Chondrocyte (in vitro differentiated cells): ENCODE measurements around the gene NR3C2. TPM values are rescaled to one million over a fixed set of nuclear protein-coding genes. Genes with fewer than 3 reads are reported as not detected.

Source experiments
- DNase-seq: peaks from one replicate; pipeline ENCODE4 v3.0.0; 2021; ENCODE audit warnings: mixed read lengths, low spot score
- H3K27ac Mint-ChIP-seq: one replicate; pipeline ENCODE4 v1.8.0; 2021; ENCODE audit warnings: mild to moderate bottlenecking, moderate library complexity, mixed read lengths; ENCODE audit not compliant: unreplicated experiment
- H3K27me3 Mint-ChIP-seq: 2 replicates; pipeline ENCODE4 v1.8.0; 2021; ENCODE audit warnings: low read depth, mixed read lengths
- H3K36me3 Mint-ChIP-seq: 2 replicates; pipeline ENCODE4 v1.8.0; 2021; ENCODE audit warnings: low read depth, mixed read lengths
- H3K4me1 Mint-ChIP-seq: 2 replicates; pipeline ENCODE4 v1.8.0; 2021; ENCODE audit warnings: low read depth, mild to moderate bottlenecking, mixed read lengths
- H3K4me3 Mint-ChIP-seq: one replicate; pipeline ENCODE4 v1.8.0; 2021; ENCODE audit warnings: mild to moderate bottlenecking, moderate library complexity, mixed read lengths; ENCODE audit not compliant: unreplicated experiment
- H3K9me3 Mint-ChIP-seq: 2 replicates; pipeline ENCODE4 v1.8.0; 2021; ENCODE audit warnings: low read depth, mixed read lengths
- CTCF ChIP-seq: fragments of 200-600 bp; sonication (generic); IDR thresholded peaks from 2 replicates; pipeline ENCODE4 v1.5.0; 2021; ENCODE audit warnings: antibody characterized with exemption, mild to moderate bottlenecking, moderate library complexity
- total RNA-seq: library from RNA; stranded (reverse); gene quantifications from 3 replicates; pipeline ENCODE4 v1.2.1, GENCODE V29; 2021

The NR3C2 gene
- total RNA-seq, 1 donor from 2014 or later: 0.20 TPM

DNA sequence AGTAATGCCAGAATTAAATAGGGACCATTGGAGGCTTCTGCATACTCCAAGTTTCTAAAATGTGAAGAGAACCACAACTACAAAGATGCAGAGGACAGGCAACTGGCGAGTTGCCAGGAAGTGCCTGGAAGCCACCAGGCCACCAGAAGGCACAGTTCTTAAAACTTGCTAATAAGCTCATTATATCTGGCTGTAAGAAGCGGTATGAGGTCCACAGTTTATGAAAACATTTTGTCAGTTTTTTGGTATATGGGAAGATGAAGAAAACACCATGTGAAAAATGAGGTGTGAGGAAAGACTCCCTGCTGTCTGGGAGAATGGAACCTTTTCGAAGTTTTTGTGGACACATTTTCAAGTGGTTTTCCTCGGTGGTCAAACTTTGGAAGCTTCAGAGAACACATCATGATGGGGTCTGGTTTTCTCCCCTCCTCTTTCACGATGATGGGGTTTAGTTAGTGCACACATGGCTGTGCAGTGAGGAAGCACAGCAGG lies 202.7 kb downstream of the NR3C2 start:
- H3K4me3 Mint-ChIP-seq: no peak overlapping the region
- peaks cover 2% of the 10 kb centered on the region for H3K36me3 Mint-ChIP-seq
- no peaks in the 10 kb centered on the region for H3K4me1 Mint-ChIP-seq
- no peak for TF ChIP-seq CTCF
- no peak overlapping the region for H3K27ac Mint-ChIP-seq
- DNase-seq: no peak
- H3K27me3 Mint-ChIP-seq: peaks cover 16% of the 10 kb centered on the region
- H3K9me3 Mint-ChIP-seq: no peaks in the 10 kb centered on the region

DNA sequence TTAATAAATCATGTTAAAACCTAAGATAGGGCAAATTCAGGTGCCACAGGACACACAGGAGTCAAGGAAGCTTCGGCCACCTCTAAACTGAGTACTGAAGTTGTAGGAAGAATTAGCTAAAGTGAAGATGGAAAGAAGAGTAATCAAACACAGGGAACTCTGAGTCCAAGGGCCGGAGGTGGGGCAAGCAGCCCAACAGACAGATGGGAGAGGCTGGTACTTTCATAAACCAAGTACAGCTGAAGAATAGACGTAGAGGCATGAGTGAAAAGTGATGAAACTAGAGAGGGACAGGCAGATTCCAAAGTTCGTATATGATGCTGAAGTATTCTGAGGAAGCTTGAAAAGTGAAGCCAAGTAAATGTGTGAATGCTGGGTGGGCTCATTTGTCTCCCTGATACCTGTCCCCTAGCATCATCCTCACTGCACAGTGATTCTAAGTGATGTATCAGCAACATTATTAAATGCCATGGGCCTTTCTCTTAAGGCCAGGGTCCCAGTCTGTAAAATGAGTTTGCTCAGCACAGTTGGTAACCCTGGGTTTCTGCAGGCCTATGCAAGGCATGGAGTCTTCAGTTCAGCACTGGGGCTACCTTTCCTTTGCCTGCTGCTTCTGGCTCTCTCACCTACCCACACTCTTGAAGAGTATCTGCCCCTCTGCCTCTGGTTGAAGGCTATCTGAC lies 203.3 kb downstream of the NR3C2 start:
- H3K27me3 Mint-ChIP-seq: peaks cover 16% of the 10 kb centered on the region
- DNase-seq: no peak
- H3K27ac Mint-ChIP-seq: no peak overlapping the region
- no peak overlapping the region for H3K4me3 Mint-ChIP-seq
- no peak for TF ChIP-seq CTCF
- no peaks in the 10 kb centered on the region for H3K4me1 Mint-ChIP-seq
- peaks cover 2% of the 10 kb centered on the region for H3K36me3 Mint-ChIP-seq
- no peaks in the 10 kb centered on the region for H3K9me3 Mint-ChIP-seq

DNA sequence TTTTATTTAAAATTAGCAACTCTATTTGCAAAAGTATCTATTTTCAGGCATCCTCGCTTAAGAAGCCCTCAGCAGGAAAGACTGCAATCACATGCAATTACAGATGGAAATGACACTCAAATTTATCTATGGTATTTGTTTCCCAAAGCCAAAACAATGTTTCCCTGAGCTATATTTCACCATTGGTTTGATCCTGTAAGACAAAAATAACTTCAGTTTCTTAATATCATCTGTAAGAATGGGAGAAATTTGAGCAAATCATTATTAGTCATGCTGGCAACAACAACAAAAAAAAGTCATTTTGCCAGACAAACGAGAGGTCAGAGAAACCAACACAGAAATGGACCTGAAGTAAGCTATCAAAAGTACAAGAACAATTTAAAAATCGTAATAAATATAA lies 204.1 kb downstream of the NR3C2 start:
- Mint-ChIP-seq H3K9me3 (peaks cover 2% of the 10 kb centered on the region), H3K27me3 (peaks cover 16% of the 10 kb centered on the region), H3K4me1 (no peaks in the 10 kb centered on the region), H3K36me3 (peaks cover 2% of the 10 kb centered on the region), H3K27ac (no peak overlapping the region), H3K4me3 (no peak overlapping the region)
- no peak for TF ChIP-seq CTCF
- no peak for DNase-seq

GRCh38 chr4:148235809-148236208 lies 206.4 kb downstream of the NR3C2 start:
- Mint-ChIP-seq H3K4me3 (no peak overlapping the region), H3K27me3 (peaks cover 11% of the 10 kb centered on the region), H3K9me3 (peaks cover 15% of the 10 kb centered on the region), H3K27ac (no peak overlapping the region), H3K36me3 (no peaks in the 10 kb centered on the region), H3K4me1 (no peaks in the 10 kb centered on the region)
- no peak for TF ChIP-seq CTCF
- DNase-seq: no peak

GRCh38 chr4:148229798-148230197 lies 212.4 kb downstream of the NR3C2 start:
- Mint-ChIP-seq H3K4me1 (no peaks in the 10 kb centered on the region), H3K4me3 (no peak overlapping the region), H3K27me3 (no peaks in the 10 kb centered on the region), H3K36me3 (no peaks in the 10 kb centered on the region), H3K27ac (no peak overlapping the region), H3K9me3 (peaks cover 15% of the 10 kb centered on the region)
- TF ChIP-seq CTCF: no peak
- no peak for DNase-seq
